Hepatocyte (in vitro differentiated cells): ENCODE measurements around the gene UBTF. TPM values are rescaled to one million over a fixed set of nuclear protein-coding genes. Genes with fewer than 3 reads are reported as not detected.

Experiments
- DNase-seq: peaks from one replicate; pipeline ENCODE4 v3.0.0-alpha.2; 2016; ENCODE audit warnings: low spot score
- H2AFZ ChIP-seq: fragments of 200-600 bp; sonication (generic); 2 replicates; pipeline ENCODE4 v1.6.0; 2016; ENCODE audit warnings: antibody characterized with exemption, mild to moderate bottlenecking
- H3K27ac ChIP-seq: fragments of 200-600 bp; sonication (generic); 2 replicates; pipeline ENCODE4 v1.5.1; 2016; ENCODE audit warnings: mild to moderate bottlenecking
- H3K27me3 ChIP-seq: fragments of 200-600 bp; sonication (generic); 2 replicates; pipeline ENCODE4 v1.6.1; 2016
- H3K36me3 ChIP-seq: fragments of 200-600 bp; sonication (generic); replicated peaks from 2 replicates; pipeline ENCODE4 v1.5.1; 2016; ENCODE audit warnings: low read depth; ENCODE audit not compliant: insufficient read depth
- H3K4me1 ChIP-seq: fragments of 200-600 bp; sonication (generic); 2 replicates; pipeline ENCODE4 v1.5.1; 2016; ENCODE audit warnings: mild to moderate bottlenecking, moderate library complexity; ENCODE audit not compliant: insufficient read depth
- H3K4me2 ChIP-seq: fragments of 200-600 bp; sonication (generic); 2 replicates; pipeline ENCODE4 v1.6.0; 2016
- H3K4me3 ChIP-seq: fragments of 200-600 bp; sonication (generic); 2 replicates; pipeline ENCODE4 v1.5.1; 2016; ENCODE audit warnings: mild to moderate bottlenecking
- H3K79me2 ChIP-seq: fragments of 200-600 bp; sonication (generic); 2 replicates; pipeline ENCODE4 v1.6.0; 2017; ENCODE audit warnings: mild to moderate bottlenecking
- H3K9me2 ChIP-seq: fragments of 200-600 bp; sonication (generic); replicated peaks from 2 replicates; pipeline ENCODE4 v1.6.0; 2017; ENCODE audit warnings: mild to moderate bottlenecking; ENCODE audit not compliant: insufficient read depth
- H3K9me3 ChIP-seq: fragments of 200-600 bp; sonication (generic); 2 replicates; pipeline ENCODE4 v1.5.1; 2016; ENCODE audit warnings: low read depth, mild to moderate bottlenecking
- H4K20me1 ChIP-seq: fragments of 200-600 bp; sonication (generic); 2 replicates; pipeline ENCODE4 v1.6.0; 2016; ENCODE audit warnings: mild to moderate bottlenecking; ENCODE audit not compliant: insufficient read depth, poor library complexity, severe bottlenecking
- EZH2 ChIP-seq: fragments of 200-600 bp; sonication (generic); IDR thresholded peaks from 2 replicates; pipeline ENCODE4 v1.6.1; 2016; ENCODE audit warnings: antibody characterized with exemption, mild to moderate bottlenecking, borderline replicate concordance
- EZH2phosphoT487 ChIP-seq: fragments of 200-600 bp; sonication (generic); IDR thresholded peaks from one replicate; pipeline ENCODE4 v1.6.1; 2018; ENCODE audit warnings: antibody characterized with exemption, mild to moderate bottlenecking, low read depth, moderate library complexity; ENCODE audit not compliant: unreplicated experiment, severe bottlenecking
- WGBS: methylation state at CpG from one replicate; pipeline ENCODE4 v1.1.6; 2016; ENCODE audit warnings: low lambda C conversion rate; ENCODE audit errors: missing lambda C conversion rate; 5-methylcytosine and 5-hydroxymethylcytosine counted together
- polyA plus RNA-seq: library from polyadenylated mRNA; unstranded; fragments of >200 nt; fragmentation: Nextera tagmentation; extraction: Ambion mirVana; gene quantifications from 2 replicates; pipeline ENCODE4 v1.2.1, GENCODE V29; 2016
- total RNA-seq: library from RNA; depleted of rRNA; stranded (reverse); fragments of >200 nt; gene quantifications from 2 replicates; pipeline ENCODE4 v1.2.3, GENCODE V29; 2014
- TF ChIP-seq, protein P1 (sequence below): fragments of 200-600 bp; sonication (generic); IDR thresholded peaks from 2 replicates; pipeline ENCODE4 v1.5.1; 2016; ENCODE audit warnings: antibody characterized with exemption, mild to moderate bottlenecking; ENCODE audit not compliant: poor library complexity

The UBTF gene
- total and polyA plus RNA-seq, 2 experiments from 2014 or later = 35.0 to 41.1 TPM

- Histone ChIP-seq H3K9me3 (no peaks in the 10 kb centered on the region), H3K27ac (no peak overlapping the region), H3K4me2 (no peak overlapping the region), H3K36me3 (no peaks in the 10 kb centered on the region), H3K4me3 (no peak overlapping the region), H4K20me1 (no peaks in the 10 kb centered on the region), H3K79me2 (peaks cover 4% of the 10 kb centered on the region), H2AFZ (no peak overlapping the region), H3K27me3 (no peaks in the 10 kb centered on the region), H3K9me2 (no peaks in the 10 kb centered on the region), H3K4me1 (peaks cover 3% of the 10 kb centered on the region)
- no peak for DNase-seq
- WGBS = 78% methylated on average over 13 of the region's 13 CpGs
- TF ChIP-seq, protein P1, sequence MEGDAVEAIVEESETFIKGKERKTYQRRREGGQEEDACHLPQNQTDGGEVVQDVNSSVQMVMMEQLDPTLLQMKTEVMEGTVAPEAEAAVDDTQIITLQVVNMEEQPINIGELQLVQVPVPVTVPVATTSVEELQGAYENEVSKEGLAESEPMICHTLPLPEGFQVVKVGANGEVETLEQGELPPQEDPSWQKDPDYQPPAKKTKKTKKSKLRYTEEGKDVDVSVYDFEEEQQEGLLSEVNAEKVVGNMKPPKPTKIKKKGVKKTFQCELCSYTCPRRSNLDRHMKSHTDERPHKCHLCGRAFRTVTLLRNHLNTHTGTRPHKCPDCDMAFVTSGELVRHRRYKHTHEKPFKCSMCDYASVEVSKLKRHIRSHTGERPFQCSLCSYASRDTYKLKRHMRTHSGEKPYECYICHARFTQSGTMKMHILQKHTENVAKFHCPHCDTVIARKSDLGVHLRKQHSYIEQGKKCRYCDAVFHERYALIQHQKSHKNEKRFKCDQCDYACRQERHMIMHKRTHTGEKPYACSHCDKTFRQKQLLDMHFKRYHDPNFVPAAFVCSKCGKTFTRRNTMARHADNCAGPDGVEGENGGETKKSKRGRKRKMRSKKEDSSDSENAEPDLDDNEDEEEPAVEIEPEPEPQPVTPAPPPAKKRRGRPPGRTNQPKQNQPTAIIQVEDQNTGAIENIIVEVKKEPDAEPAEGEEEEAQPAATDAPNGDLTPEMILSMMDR = peak; percentile 11
- no peak for TF ChIP-seq EZH2phosphoT487
- no peak for TF ChIP-seq EZH2
Observed at GRCh38 chr17:44205962-44206824, 13.3 kb downstream of the UBTF start.

DNA sequence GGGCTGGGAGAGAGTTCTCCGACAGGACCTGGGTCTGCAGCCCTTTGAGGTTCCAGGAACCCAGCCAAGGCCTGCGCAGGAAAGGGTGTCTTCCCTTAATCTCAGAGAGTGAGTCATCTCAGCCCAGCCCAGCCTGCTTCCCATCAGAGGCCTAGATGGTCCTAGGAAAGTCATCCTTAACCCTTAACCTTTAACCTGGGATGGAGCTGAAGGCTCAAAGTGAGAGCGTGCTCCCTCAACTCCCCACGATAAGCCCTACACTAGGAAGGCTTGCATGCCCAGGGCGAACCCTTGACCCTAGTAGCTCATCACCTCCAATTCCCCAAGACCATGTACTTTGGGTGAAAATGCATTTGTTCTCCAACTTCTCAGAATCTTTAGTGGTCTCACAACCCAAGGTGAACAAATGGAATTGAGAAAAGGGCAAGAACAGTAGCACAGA lies 15.0 kb downstream of the UBTF start:
- no peak for DNase-seq
- Histone ChIP-seq H3K4me2 (no peak overlapping the region), H2AFZ (no peak overlapping the region), H4K20me1 (no peaks in the 10 kb centered on the region), H3K9me2 (no peaks in the 10 kb centered on the region), H3K36me3 (no peaks in the 10 kb centered on the region), H3K9me3 (no peaks in the 10 kb centered on the region), H3K79me2 (peaks cover 4% of the 10 kb centered on the region), H3K4me3 (no peak overlapping the region), H3K4me1 (peaks cover 5% of the 10 kb centered on the region), H3K27me3 (no peaks in the 10 kb centered on the region), H3K27ac (peak overlapping the region; percentile 55)
- WGBS = 72% methylated on average over 5 of the region's 5 CpGs
- TF ChIP-seq EZH2 = no peak
- TF ChIP-seq, protein P1 = no peak
- TF ChIP-seq EZH2phosphoT487 = no peak

GRCh38 chr17:44203731-44204440 lies 15.6 kb downstream of the UBTF start:
- 61% methylated on average over 9 of the region's 9 CpGs for WGBS
- DNase-seq = peak; percentile 61

More at GRCh38 chr17:44203731-44204440, 15.6 kb downstream of the UBTF start:
- H3K4me3 ChIP-seq = no peak overlapping the region
- peaks cover 5% of the 10 kb centered on the region for H3K4me1 ChIP-seq
- no peaks in the 10 kb centered on the region for H3K9me2 ChIP-seq
- H3K36me3 ChIP-seq = no peaks in the 10 kb centered on the region
- no peaks in the 10 kb centered on the region for H4K20me1 ChIP-seq
- no peaks in the 10 kb centered on the region for H3K9me3 ChIP-seq
- TF ChIP-seq, protein P1 = peak; percentile 55
- no peak for TF ChIP-seq EZH2phosphoT487
- H3K4me2 ChIP-seq = no peak overlapping the region
- peaks cover 6% of the 10 kb centered on the region for H3K79me2 ChIP-seq
- H2AFZ ChIP-seq = no peak overlapping the region
- H3K27ac ChIP-seq = peak overlapping the region; percentile 25
- no peaks in the 10 kb centered on the region for H3K27me3 ChIP-seq
